HepG2 (cell line): ENCODE results near the gene LRBA. TPM values are rescaled to one million over a fixed set of nuclear protein-coding genes. Genes with fewer than 3 reads are reported as not detected.

Experiments
- AFF4 ChIP-seq: sonication (generic); formaldehyde crosslinking; IDR thresholded peaks from 2 replicates; pipeline ENCODE4 v1.4.0; 2020; ENCODE audit warnings: missing genetic modification reagents
- CEBPB ChIP-seq: IDR thresholded peaks from 2 replicates; pipeline ENCODE4 v1.6.1; 2011; ENCODE audit warnings: low read depth, low read length, improper control_type of control experiment, borderline replicate concordance
- CERS6 ChIP-seq: sonication (generic); formaldehyde crosslinking; IDR thresholded peaks from 2 replicates; pipeline ENCODE4 v1.5.0; 2020; ENCODE audit warnings: missing genetic modification reagents
- EP300 ChIP-seq, 3 experiments: sonication (generic) in 1 of 3; formaldehyde crosslinking in 1 of 3; IDR thresholded peaks; 2 replicates each; pipeline versions ENCODE4 v1.5.1 to v1.6.1; 2011 to 2020; ENCODE audit warnings: low read depth in 2 of 3, low read length in 2 of 3, borderline replicate concordance in 1 of 3, improper control_type of control experiment in 1 of 3, mild to moderate bottlenecking in 1 of 3, missing genetic modification reagents in 1 of 3, moderate library complexity in 1 of 3
- MEIS1 ChIP-seq: sonication (generic); formaldehyde crosslinking; IDR thresholded peaks from 2 replicates; pipeline ENCODE4 v1.9.0; 2021; ENCODE audit warnings: mild to moderate bottlenecking, missing genetic modification reagents, moderate library complexity, borderline replicate concordance
- MIXL1 ChIP-seq: IDR thresholded peaks from 2 replicates; pipeline ENCODE4 v1.6.1; 2016
- MTA1 ChIP-seq: sonication (generic); formaldehyde crosslinking; IDR thresholded peaks from 2 replicates; pipeline ENCODE4 v1.4.0; 2020; ENCODE audit warnings: missing genetic modification reagents, mild to moderate bottlenecking, borderline replicate concordance
- PITX1 ChIP-seq: sonication (generic); formaldehyde crosslinking; IDR thresholded peaks from 2 replicates; pipeline ENCODE4 v1.5.1; 2020; ENCODE audit warnings: mild to moderate bottlenecking, missing genetic modification reagents
- REXO4 ChIP-seq: sonication (generic); formaldehyde crosslinking; IDR thresholded peaks from 2 replicates; pipeline ENCODE4 v1.8.0; 2022; ENCODE audit warnings: missing genetic modification reagents, mild to moderate bottlenecking, borderline replicate concordance
- SATB2 ChIP-seq: sonication (generic); formaldehyde crosslinking; IDR thresholded peaks from 2 replicates; pipeline ENCODE4 v1.5.0; 2020; ENCODE audit warnings: missing genetic modification reagents
- STAT6 ChIP-seq: sonication (generic); formaldehyde crosslinking; IDR thresholded peaks from 2 replicates; pipeline ENCODE4 v1.4.0; 2020; ENCODE audit warnings: missing genetic modification reagents, mild to moderate bottlenecking, borderline replicate concordance
- TGIF2 ChIP-seq: IDR thresholded peaks from 2 replicates; pipeline ENCODE4 v1.6.1; 2016; ENCODE audit warnings: control low read depth, missing compliant biosample characterization
- ZFYVE20 ChIP-seq: sonication (generic); formaldehyde crosslinking; IDR thresholded peaks from 2 replicates; pipeline ENCODE4 v1.8.0; 2023; ENCODE audit warnings: low read depth, mild to moderate bottlenecking, moderate library complexity, missing genetic modification reagents, borderline replicate concordance
- ZNF143 ChIP-seq: sonication (generic); formaldehyde crosslinking; IDR thresholded peaks from 2 replicates; pipeline ENCODE4 v1.4.0; 2020; ENCODE audit warnings: missing genetic modification reagents
- polyA plus RNA-seq, 8 experiments: library from polyadenylated mRNA; depleted of rRNA in 3 of 8; stranded (reverse) in 7 of 8; unstranded in 1 of 8; fragments of >200 nt; fragmentation: Illumina TruSeq in 4 of 8; extraction: Trizol in 4 of 8; gene quantifications; 2 replicates each; pipeline versions ENCODE4 v1.2.1 to v1.2.3, GENCODE V29; 2011 to 2016; ENCODE audit warnings: low read depth in 4 of 8, missing spikeins in 1 of 8, mixed read lengths in 1 of 8; ENCODE audit not compliant: insufficient read depth in 1 of 8
- total RNA-seq, 5 experiments: library from RNA; depleted of rRNA; stranded (reverse); fragments of >200 nt; fragmentation: Illumina TruSeq; extraction: Trizol; gene quantifications; 2 replicates each; pipeline ENCODE4 v1.2.3, GENCODE V29; 2016; ENCODE audit warnings: low read depth in 1 of 5
- TF ChIP-seq, protein P1 (sequence below): IDR thresholded peaks from 2 replicates; pipeline ENCODE4 v1.6.1; 2016; ENCODE audit warnings: control low read depth

LRBA gene
- total and polyA plus RNA-seq, 2 of the 13 experiments (the other 11 are each of a cell fraction or from before 2014, with no cell fraction given), result 21.0 to 37.2 TPM

DNA sequence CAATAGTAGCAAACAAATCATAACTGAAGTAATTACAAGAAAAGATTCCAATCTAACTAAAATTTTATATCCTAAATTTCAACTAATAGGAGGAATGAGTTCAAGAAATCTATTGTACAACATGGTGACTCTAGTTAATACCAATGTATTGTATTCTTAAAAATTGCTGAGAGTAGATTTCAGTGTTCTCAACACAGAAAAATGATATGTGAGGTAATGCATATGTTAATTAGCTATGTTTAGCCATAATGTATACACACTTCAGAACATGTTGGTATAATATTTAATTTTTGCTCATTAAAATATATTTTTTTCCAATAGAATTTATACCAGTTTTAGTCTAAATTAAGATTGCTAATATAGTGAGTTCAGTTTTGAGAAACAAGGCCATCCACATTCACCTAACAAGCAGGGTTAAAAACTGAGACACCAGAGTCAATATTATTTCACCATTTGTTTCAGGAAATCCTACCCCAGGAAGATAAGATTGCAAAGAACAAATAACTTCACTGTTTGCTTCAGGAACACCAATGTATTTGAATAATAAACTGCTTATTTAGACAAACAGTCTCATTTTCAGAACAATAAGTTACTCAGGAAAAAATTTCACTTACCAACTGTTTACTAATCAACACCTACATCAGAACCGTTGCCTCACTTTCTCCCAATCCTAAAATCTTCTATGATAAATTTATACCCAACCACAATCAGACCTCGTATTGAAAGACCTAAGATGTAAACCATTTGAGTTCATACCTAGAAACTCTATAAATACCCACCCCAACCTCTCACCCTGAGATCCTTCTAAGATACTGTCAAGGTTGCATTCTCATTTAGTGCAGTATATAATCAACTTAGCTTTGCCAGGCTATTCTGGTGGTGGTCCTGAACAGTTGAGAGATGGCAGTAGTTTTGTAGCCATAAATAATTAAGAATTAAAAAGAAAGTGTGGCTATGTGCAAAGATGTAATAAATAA lies 300.3 kb downstream of the LRBA start (continued):
- TF ChIP-seq AFF4 (CRISPR knock-in tag), result no peak
- no peak for TF ChIP-seq ZFYVE20 (CRISPR knock-in tag)
- TF ChIP-seq REXO4 (CRISPR knock-in tag), result no peak
- no peak for TF ChIP-seq ZNF143 (CRISPR knock-in tag)
- TF ChIP-seq PITX1, result peak; percentile 35; the same call in 1 of the 2 replicates
- no peak for TF ChIP-seq SATB2
- no peak for TF ChIP-seq MTA1 (CRISPR knock-in tag)
- no peak for TF ChIP-seq CERS6 (CRISPR knock-in tag)
- peak; percentile 31; the same call in 1 of the 2 replicates for TF ChIP-seq CEBPB
- no peak for TF ChIP-seq STAT6 (CRISPR knock-in tag)
- TF ChIP-seq MIXL1 (CRISPR knock-in tag), result peak; percentile 82
- TF ChIP-seq MEIS1, result no peak
- TF ChIP-seq TGIF2 (CRISPR knock-in tag), result no peak
- TF ChIP-seq, protein P1, sequence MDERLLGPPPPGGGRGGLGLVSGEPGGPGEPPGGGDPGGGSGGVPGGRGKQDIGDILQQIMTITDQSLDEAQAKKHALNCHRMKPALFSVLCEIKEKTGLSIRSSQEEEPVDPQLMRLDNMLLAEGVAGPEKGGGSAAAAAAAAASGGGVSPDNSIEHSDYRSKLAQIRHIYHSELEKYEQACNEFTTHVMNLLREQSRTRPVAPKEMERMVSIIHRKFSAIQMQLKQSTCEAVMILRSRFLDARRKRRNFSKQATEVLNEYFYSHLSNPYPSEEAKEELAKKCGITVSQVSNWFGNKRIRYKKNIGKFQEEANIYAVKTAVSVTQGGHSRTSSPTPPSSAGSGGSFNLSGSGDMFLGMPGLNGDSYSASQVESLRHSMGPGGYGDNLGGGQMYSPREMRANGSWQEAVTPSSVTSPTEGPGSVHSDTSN (CRISPR knock-in tag), result no peak
- peak in 1 of 2 experiments; percentile 78; a peak in 2 of 4 replicates for TF ChIP-seq EP300 (IDR thresholded peaks at IDR 0.05; ENCODE audit: low read depth in 2 of 2, low read length in 2 of 2)
- no peak for TF ChIP-seq EP300 (CRISPR knock-in tag; IDR thresholded peaks at IDR 0.05; ENCODE audit: borderline replicate concordance)
